Stimulated activated CD8-positive, alpha-beta memory T cell treated with anti-CD3 and anti-CD28 coated beads, Interleukin-4, amount 100 ng/mL, for 48 hours (primary cell): ENCODE measurements around the gene CALCOCO1.
"Not testable (repeated sequence)": the region's sequence is repeated elsewhere in the genome, so short reads cannot be mapped to it uniquely, and the experiment has no call there.

ENCODE experiments used
- DNase-seq: peaks from one replicate; pipeline ENCODE4 v3.0.0-alpha.2; 2020

CALCOCO1 gene

GRCh38 chr12:53733051-53733806 lies 6.0 kb upstream of the CALCOCO1 start:
- DNase-seq, result no peak

GRCh38 chr12:53729644-53730043 lies 2.4 kb upstream of the CALCOCO1 start:
- no peak for DNase-seq

DNA sequence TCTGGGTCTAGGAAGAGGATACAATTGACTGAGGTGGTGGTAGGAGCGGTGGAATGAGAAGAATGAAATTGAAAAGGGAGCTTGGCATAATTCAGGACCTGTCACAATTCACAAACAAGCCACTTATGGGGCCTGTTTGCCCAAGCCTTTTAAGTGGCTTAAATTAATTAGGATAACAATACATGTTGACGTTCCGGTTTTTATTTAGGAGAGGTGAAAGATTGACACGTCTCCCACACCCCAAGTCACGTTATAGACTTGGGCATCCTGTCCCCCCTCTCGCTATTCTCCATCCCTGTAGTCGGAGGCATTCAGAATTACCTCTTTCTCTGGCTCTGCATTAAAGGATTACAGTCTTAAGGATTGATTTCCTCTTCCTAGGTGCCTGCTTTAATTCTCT lies 954 bp upstream of the CALCOCO1 start:
- no peak for DNase-seq

DNA sequence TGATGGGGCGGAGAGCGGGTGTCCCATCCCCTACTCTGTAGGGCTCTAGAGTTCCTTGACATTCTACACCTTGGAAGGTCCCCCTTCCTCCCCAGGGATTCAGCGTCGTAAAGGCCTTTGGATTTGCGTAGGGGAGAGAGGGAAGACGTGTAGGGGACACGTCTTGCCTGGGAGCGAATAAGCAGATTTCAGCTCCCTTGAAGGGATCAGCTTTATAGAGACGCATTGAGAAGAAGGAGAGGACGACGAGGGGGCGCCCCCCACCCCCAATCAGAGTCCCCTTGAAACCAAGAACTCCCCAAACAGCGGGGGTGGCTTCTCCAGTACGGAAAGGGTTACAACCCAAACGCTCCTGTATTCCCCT lies 324 bp downstream of the CALCOCO1 start:
- no peak for DNase-seq

GRCh38 chr12:53726341-53726740 lies 911 bp downstream of the CALCOCO1 start:
- no peak for DNase-seq

DNA sequence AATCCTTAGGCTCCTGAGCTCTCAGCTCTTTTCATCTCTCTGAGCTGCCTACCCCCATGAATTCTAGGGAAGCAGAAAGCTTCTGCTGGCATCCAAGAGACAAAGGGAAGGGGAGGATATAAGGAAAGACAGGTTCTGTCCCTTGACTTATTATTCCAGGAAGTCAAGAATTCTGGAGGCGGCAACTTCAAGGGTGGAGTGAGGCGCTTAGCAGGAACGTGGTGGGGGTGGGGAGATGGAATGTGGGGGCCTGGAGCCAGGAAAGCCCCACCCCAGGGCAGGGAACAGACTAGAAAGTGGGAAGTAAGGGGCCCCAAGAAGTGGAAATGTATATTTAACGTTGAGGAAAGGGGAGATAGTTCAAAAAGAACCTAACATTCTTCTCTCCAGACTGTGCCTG lies 1.4 kb downstream of the CALCOCO1 start:
- no peak for DNase-seq

- DNase-seq, result no peak
These were observed 4.7 kb downstream of the CALCOCO1 start for GRCh38 chr12:53722450-53723041.

DNA sequence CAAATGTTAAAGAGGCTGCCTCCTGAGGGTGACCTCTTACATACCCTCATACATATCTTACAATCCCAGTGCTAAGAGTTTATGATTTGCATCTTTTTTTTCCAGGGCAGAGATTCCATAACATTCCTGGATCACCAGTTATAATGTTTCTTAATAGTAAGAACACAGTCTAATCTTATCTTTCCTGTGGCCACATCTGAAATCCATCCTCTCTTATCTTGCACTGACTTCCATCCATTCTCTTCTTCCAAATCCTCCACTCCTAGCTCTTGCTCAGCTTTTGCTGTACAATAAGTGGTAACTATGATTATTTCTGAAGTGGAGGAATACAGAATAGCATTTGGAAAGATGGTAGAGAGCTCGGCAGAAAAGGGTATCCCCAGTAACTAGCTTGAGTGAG lies 6.3 kb downstream of the CALCOCO1 start:
- DNase-seq, result no peak

DNA sequence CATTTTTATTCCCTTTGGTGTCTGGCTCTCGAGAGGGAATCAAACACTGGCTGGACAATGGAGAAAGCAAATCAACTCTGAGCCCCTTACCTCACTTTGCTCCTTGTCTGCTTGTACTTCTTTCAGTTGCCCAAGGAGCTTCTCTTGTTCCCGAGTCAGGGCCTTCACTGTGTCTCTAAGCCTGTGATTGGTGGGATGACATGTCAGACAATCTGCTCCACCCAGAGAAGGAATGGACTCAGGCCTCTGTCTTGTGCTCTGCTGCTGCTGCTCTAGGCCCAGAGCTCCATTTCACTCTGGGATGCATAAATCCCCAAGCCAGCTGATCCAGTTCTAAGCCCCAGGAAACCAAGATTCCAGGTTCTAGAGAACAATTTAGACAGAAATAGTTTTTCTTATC lies 7.6 kb downstream of the CALCOCO1 start:
- no peak for DNase-seq

DNA sequence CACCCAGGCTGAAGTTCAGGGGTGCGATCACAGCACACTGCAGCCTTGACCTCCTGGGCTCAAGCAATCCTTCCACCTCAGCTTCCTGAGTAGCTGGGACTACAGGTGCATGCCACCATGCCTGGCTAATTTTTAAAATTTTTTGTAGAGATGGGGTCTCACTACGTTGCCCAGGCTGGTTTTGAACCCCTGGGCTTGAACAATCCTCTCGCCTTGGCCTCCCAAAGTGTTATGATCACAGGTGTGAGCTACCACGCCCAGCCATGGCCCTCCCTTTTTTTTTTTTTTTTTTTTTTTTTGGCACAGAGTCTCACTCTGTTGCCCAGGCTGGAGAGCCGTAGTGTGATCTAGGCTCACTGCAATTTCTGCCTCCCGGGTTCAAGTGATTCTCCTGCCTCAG lies 8.7 kb downstream of the CALCOCO1 start:
- not testable (repeated sequence) for DNase-seq

DNA sequence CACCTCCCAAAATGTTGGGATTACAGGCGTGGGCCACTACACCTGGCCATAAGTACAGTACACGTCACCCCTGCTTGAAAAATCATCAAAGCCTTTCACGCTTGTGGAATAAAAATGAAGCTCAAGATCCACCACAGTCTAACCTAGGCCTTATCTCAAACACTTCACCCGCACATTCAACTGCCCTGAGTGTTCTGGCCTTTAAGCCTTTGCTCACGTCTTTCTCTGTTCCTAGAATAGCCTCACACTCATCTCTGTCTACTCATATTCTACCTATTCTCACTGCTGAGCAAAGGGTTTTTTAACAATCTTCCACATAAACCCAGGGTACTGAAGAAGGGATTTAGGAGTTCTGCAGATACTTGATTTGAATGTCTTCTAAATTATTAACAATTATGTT lies 9.9 kb downstream of the CALCOCO1 start:
- no peak for DNase-seq

- no peak for DNase-seq
These were observed 13.2 kb downstream of the CALCOCO1 start for GRCh38 chr12:53714004-53714403.

DNA sequence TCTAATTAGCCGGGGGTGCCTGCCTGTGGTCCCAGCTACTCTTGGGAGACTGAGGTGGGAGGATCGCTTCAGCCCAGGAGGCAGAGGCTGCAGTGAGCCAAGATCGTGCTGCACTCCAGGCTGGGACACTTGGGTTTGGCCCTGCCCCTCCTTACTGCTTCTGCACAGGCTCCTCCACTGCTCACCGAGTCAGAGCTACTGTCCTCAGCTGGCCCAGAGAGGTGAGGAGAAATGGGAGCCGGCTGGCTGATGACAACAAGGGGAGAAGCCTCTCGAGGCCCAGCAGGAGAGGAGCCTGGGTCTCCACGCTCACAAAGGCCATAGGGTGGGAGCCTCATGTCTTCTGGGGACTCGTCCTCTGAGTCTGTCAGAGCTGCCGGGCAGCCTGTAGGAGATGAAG lies 13.7 kb downstream of the CALCOCO1 start:
- DNase-seq, result no peak

GRCh38 chr12:53712059-53712643 lies 15.1 kb downstream of the CALCOCO1 start:
- no peak for DNase-seq

DNA sequence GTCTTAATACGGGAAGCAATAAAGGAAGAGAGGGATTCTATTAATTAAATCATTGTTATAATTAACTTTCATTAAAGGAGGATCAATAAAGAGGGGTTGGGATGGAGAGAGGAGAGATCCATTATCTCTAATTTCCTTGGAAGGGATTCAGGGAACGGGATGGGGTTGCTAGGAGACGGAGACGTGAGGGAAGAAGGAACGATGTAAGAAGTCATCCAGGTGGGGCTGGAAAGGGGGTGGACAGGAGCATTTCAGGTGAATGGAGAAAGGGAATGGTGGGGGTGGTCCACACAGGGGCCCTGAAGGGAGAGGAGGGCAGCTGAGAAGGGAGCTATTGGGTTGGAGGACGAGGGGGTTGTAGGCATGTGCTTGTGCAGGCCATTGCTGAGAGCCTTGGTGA lies 17.2 kb downstream of the CALCOCO1 start:
- no peak for DNase-seq

- DNase-seq, result no peak
These were observed 17.6 kb downstream of the CALCOCO1 start for GRCh38 chr12:53709671-53710070.

- DNase-seq, result no peak
These were observed 21.2 kb downstream of the CALCOCO1 start for GRCh38 chr12:53706080-53706479.

- DNase-seq, result no peak
These were observed 23.5 kb downstream of the CALCOCO1 start for GRCh38 chr12:53703756-53704155.

DNA sequence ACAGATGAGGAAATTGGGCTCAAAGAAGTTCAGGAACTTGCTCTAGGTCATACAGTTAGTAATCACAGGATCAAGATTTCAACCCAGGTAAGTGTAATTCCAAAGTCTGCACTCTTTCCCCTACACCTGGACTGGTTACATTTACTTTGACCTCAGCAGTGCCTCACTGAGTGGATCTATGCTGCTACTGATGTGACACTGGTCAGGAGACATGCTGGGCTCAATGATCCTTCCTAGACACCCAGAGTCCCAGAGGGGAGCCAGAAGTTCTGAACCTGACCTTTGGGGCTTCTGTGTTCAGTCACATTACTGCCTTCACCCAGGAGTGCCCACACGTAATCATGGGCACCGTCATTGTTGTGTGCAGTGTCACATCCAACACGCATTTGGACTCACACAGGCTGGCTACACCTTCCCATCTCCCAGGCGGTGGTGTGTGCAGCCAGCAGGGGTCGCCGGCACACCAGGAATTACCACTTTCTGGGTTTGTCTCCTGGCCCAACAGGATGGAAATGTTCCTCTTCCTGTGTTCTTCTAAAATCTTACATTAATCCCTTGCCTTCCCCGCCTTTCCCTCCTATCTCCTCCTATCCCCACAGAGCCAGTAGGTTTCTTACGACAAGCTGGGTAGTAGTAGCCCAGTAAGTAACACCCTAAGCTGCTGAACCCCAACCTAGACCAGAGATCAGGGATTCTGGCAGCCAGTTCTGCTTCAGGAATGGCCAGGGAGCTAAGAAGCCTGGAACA lies 25.6 kb downstream of the CALCOCO1 start:
- peak; percentile 87 for DNase-seq

DNA sequence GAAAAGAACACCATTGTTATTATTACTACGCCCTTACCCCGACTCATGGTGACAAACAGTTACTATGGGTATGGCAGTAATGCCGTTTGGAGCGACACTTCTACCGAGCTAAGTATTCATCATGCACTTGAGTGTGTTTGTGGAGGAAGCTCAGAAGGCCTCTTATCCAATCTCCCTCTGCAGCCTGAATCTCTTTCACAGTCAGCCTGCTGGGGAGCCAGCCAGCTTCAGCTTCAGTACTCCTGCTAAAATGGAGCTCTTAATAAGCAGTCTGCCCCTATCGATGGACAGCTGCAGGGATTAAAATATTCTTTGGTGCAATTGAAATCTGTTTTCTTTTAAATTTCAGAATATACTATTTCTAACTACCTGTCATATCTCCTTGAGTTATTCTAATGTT lies 26.7 kb downstream of the CALCOCO1 start:
- DNase-seq, result no peak

- DNase-seq, result no peak
These were observed 27.6 kb downstream of the CALCOCO1 start for GRCh38 chr12:53699678-53700025.

- DNase-seq, result no peak
These were observed 28.1 kb downstream of the CALCOCO1 start for GRCh38 chr12:53698948-53699677.

DNA sequence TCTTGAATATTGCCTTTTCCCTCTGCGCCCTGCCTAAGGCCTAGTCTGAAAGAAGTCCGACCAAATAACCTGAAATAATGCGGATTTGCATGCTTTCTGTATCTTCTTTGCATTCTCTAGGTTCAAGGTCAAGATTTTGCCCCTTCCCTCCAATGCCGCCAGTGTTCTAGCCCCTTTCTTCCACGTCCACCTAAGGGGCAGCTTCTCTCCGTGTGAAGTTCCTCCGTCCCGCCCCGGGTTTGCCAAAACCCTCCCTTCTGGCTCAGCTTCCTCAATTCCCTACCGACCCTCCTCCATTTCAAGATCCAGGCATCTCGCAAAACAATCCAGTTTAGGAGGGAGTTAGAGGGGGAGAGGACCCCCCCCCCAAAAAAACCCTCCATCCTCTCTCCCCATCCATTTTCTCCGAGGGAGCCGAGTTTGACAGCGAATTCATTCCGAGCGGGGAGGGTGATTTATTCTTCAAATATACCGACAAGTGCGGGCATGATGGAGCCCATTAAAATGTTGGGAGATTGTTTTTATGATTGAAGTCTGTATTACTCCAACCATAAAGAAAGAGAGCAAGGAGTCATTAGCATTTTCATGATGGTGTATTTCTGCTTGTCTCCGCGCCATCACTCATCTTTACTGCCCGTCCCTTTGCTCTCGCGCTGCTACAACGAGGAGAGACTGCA lies 30.5 kb downstream of the CALCOCO1 start:
- DNase-seq, result no peak
